GM10266 (cell line): Measurements from ENCODE around the gene MYO7A.

Source experiments
- DNase-seq: peaks from one replicate; pipeline ENCODE4 v3.0.0; 2012; ENCODE audit errors: extremely low spot score
- TF ChIP-seq, protein P1 (sequence below): IDR thresholded peaks from 2 replicates; pipeline ENCODE4 v1.5.1; 2012; ENCODE audit warnings: mild to moderate bottlenecking, low read depth; ENCODE audit not compliant: control insufficient read depth, insufficient read depth; ENCODE audit errors: missing control alignments

Gene MYO7A

DNA sequence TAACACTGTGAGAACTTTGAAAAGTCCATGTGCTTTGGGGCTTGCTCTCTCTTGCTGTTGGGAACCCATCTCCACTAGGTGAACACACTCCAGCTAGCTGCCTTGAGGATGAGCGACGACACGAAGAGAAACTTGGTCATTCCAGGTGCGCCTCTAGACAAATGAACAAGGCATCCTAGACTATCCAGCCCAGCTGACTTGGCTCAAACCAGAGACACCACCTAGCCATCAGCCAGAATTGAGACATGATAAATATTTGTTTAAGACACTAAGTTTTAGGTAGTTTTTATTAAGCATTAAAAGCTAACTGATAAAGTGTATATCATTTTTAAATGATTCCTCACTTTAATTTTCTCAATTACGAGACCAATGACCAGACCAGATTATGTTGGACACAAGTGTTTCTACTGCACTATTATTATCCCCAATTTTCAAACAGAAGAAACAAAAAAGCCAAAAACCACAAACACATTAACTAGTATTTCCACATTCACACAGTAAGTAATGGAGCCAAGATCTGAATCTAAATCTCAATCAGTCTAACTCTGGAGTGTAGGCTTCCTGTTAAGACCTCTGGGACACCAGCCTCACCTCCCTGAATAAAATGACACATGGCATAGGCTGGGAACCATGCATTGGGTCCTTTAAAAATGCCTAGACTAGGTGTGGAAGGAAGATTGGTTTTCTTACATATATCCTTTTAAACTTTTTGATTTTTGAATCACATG, 103.0 kb downstream of the MYO7A start:
- DNase-seq: no peak
- TF ChIP-seq, protein P1, sequence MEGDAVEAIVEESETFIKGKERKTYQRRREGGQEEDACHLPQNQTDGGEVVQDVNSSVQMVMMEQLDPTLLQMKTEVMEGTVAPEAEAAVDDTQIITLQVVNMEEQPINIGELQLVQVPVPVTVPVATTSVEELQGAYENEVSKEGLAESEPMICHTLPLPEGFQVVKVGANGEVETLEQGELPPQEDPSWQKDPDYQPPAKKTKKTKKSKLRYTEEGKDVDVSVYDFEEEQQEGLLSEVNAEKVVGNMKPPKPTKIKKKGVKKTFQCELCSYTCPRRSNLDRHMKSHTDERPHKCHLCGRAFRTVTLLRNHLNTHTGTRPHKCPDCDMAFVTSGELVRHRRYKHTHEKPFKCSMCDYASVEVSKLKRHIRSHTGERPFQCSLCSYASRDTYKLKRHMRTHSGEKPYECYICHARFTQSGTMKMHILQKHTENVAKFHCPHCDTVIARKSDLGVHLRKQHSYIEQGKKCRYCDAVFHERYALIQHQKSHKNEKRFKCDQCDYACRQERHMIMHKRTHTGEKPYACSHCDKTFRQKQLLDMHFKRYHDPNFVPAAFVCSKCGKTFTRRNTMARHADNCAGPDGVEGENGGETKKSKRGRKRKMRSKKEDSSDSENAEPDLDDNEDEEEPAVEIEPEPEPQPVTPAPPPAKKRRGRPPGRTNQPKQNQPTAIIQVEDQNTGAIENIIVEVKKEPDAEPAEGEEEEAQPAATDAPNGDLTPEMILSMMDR: no peak

DNA sequence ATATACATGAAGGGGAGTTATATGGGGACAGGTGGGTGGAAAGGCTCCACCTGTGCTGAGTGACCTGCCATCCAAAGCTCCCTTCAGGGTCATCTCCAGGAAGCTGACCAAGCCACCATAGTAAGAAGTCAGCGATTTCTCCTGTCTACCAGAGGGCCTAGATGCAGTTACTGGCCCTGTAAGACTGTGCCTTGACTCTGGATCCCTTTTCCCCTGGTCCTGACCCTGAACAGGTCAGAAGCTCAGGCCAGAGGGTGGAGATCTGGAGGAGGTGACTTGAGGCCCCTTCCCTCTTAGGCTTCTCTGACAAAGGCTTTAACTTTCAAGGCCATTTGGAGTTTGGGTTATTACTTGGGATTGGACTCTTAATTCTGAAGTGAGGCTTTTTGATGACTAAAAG, 103.8 kb downstream of the MYO7A start:
- TF ChIP-seq, protein P1: no peak
- no peak for DNase-seq

DNA sequence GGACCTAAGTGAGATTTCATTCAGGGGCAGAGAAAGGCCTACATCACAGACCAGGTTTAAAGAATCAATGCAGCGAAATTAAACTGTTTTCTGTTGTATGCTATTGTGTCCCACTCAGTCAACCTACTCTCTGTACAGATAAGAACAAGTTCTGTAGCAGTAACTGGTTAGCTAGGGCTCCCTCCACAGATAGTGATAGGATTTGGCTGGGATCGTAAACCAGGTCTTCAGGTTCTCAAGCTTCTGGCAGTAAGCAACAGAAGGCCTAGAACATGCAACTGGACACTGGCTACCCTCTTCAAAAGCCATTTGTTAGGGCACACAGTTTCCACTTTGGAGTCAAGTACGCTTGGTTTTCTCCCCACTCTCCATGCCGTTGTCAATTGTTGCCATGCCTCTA, 104.2 kb downstream of the MYO7A start:
- TF ChIP-seq, protein P1: no peak

DNA sequence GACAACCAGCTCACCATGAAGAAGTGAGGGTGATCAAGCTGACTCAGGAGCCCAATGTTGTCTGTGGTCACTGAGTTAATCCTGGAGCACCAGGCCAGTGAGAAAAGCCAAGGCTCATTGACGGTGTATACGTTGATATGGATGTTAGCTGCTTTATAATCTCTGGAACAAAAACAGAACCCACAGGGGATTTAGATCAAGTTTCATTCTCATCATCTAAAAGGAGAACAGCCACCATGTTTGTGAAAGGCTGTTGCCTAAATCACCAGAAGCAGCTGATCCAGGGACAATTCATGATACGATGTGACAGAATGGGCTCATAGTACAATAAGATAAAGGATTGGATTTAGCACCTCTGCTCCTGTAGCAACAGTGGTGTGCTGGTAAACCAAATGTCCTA, 105.0 kb downstream of the MYO7A start:
- no peak for DNase-seq
- TF ChIP-seq, protein P1: no peak

More for the DNA sequence above, 104.2 kb downstream of the MYO7A start:
- DNase-seq: no peak

DNA sequence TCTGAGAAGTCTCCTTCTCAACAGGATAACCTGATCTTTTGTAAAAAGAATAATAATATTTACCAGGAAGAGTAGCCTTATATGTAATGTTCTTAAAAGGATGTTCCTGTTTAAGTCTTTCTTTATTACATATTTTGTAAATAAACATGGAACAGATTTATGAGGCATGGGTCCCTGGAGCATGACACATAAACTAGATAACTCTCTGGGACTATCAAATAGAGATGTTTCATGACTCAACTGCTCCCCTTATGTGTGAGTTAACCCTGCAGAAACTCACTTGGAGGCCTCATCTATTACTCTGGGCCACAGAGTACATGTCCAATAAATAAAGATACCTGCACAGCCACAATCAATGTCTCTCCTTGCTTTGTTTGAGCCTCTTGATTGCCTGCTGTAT, 108.9 kb downstream of the MYO7A start:
- TF ChIP-seq, protein P1: no peak
- DNase-seq: no peak

DNA sequence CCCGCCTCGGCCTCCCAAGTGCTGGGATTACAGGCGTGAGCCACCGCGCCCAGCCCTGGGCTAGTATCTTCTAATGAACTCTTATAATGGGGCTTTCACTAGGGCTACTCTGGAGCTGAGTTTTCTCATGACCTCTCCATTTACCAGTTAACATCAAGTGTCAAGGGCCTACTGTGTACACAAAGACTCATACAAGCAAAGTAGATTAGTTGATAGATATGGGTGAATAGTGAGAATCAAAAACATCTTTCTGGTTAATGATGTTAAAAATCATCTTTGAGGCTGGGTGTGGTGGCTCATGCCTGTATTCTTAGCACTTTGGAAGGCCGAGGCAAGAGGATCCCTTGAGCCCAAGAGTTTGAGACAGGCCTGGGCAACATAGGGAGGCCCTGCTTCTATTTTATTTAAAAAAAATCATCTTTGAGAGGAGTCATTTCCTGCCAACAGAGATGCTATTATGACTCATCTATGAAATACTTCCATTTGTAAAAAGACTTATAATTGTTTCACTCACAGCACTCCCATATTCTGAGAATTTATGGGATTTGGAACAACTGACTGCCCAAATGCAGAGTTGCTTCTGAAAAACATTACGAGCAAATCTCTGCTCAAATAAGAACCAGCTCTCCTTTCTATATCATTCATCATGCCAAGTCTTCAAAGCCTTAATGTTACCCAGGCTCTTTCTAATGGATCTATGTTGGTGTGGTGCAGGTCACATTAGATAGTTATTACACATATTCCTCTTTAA, 116.4 kb downstream of the MYO7A start:
- TF ChIP-seq, protein P1: no peak
- no peak for DNase-seq

DNA sequence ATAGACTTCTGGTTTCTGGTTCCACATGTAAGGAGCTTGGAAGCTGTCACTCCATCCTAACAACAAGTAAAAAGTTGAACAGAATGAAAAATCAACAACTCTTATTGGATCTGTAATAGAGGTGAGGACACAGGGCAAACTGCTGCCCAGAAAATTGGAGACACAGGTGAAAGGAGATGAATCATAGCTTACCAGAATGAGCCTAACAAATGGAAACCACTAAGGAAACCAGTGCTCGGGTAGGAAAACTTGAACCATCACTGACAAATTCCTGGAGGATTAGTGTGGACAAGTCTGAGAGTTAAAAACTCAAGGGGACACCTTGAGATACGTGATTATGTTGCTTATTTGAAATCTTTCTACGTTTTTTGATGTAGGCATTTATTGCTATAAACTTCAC, 121.4 kb downstream of the MYO7A start:
- DNase-seq: no peak
- TF ChIP-seq, protein P1: no peak
